Placental epithelial cell (primary cell): ENCODE results near the gene CIART. TPM values are rescaled to one million over a fixed set of nuclear protein-coding genes. Genes with fewer than 3 reads are reported as not detected.
A peak's percentile ranks its signal among the peaks of the same experiment; 100 is the strongest.

Source experiments
- small RNA-seq: library from RNA; depleted of rRNA; stranded (forward); fragments of <200 nt; gene quantifications from one replicate; pipeline ENCODE3, GENCODE V24; 2012
- total RNA-seq: library from RNA; depleted of rRNA; stranded (reverse); fragments of >200 nt; gene quantifications from 2 replicates; pipeline ENCODE4 v1.2.3, GENCODE V29; 2012

The CIART gene, protein sequence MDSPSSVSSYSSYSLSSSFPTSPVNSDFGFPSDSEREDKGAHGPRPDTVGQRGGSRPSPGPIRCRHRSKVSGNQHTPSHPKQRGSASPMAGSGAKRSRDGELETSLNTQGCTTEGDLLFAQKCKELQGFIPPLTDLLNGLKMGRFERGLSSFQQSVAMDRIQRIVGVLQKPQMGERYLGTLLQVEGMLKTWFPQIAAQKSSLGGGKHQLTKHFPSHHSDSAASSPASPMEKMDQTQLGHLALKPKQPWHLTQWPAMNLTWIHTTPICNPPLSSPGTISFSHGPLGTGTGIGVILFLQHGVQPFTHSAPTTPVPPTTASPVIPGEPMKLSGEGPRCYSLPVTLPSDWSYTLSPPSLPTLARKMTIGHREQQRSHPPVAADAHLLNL
- total RNA-seq: 5.1 and 5.9 TPM in 2 replicates

DNA sequence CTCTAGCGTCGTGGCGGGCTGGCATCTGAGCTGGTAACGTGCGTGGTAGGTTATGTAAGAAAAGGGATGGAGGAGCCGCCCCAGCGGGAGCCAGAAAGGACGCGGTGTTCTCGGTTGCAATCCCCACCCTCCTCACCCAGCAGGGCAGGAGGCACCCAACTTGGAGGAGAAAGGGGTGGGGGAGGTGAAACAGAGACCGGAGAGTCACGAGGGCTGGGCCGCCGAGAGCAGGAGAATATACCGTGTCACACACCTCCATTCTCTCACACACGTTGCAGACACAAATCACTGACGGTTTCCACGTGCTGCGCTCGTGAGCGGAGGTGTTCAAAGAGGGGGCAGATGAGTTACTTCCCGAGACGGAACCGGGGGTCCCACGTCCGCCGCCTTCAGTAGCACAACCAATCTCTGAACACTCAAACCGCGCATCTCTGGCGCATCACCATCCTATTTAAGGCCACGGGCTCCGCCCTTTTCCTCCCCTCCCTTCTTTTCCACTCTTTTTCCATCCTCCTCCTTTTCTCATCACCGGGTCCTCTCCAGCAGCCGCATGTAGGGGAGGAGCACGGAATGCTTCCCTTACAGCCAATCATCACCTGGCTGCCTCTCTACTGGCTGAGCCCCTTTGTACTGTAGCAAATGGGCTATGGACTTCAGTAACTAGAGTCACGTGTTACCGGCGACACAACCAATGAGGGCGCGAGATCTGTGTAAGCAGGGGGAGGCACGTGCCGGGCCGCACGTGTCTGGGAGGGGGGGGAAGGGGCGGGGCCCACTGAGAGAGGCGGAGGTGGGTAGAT, at the start of gene CIART:
CIART (plus strand) TSS at position 797 of the 800 bp plus-strand sequence. CDS start 714 bp downstream, outside the sequence.

DNA sequence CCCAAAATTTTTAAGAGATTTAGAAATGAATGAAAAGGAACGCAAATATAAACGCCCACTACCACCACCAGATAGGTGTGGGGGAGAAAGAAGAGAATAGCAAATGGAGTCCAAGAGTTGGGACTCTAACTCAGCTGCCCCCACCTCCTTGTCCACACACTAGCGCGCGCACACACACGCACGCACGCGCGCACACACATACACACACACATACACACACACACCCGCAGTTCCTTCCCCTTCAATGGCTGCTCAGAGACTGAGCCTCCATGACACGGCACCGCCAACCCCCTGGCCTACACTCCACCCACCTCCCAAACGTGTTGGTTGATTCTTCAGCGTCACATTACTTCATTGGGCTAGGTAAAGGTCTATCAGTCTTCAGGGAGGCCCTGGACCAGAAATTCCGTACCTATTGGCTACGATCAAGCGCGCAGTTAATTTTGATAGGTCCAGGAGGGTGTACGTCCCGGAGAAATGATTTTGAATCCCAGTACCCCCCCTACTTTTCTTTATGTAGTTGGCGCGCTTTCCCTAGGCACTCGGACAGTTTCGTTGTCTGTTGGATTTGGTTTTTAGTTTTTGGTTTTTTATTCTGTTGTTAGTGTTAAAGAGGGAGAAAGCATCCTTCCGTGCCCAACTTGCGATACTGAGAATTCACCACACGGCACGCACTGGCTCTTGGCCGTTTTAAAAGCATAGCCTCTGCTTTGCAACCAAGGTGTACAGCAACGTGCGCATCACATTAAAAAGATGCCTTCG, 46.3 kb upstream of the CIART start, which contains the start of gene ANP32E:
ANP32E (minus strand) TSS at position 261 of the 762 bp plus-strand sequence. CDS start 326 bp downstream, outside the sequence.

DNA sequence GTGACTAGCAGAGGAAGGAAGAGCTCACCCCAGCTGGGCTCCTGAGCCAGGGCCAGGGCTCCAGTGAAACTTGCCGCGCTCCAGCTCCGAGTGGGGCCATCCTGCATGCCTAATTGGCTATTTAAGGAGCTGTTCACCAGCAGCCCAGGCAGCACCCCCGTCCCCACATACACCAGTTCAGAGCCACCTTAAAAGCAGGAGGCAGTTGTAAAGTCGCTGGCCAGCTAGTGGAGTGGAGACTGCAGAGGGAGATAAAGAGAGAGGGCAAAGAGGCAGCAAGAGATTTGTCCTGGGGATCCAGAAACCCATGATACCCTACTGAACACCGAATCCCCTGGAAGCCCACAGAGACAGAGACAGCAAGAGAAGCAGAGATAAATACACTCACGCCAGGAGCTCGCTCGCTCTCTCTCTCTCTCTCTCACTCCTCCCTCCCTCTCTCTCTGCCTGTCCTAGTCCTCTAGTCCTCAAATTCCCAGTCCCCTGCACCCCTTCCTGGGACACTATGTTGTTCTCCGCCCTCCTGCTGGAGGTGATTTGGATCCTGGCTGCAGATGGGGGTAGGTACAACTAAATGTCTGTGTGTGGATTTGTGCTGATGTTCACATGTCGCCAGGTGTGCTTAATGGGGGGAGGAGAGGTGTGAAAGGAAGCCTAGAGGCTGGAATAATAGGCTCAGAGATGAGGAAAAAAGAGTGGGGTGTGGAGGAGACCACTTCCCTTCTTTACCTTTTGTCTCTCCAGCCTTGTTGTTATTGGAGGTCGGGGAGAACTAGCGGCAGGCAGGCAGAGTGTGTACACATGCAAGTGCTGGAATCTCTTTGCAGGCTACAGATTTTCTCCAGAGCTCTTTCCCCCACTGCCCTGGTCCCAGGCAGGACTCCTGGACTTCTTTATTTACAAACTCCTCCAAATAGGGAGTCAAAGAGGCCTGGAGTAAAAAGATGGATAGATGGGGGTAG, 24.4 kb upstream of the CIART start, which contains the start of gene CA14:
CA14 (plus strand) TSS at position 151 of the 962 bp plus-strand sequence; CDS start at position 506, 355 bp downstream.

DNA sequence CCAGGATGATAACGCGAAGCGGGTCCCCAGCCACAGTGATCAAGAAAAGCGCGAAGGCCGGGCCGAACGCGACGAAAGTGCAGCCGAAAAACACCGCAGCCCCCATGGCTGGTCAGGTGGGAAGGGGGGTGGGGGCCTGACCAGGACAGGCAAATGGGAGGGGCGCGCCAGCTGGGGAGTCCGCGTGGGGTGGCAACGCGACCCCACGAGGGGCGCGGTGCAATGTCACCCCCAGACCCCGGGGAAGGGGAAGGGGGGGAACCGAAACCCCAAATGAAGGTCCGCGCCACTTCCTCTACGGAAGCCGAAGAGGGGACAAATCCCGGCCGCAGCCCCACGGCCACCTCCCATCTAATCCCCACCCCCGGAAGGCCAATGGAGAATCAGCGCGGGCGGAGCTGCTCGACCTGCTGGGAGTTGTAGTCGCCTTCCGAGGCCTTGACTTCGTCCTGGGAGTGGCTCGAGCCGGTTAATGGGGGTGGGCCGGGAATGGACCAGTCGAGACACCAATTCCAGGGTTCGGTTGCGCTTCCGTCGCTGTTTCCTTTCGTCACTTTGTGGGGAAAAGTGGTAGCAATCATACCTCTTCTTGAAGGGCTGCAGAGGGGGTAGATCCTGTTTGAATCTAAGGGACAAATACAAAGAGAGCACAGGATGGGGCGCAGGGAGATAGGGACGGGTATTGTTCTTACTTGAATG, 13.5 kb upstream of the CIART start, which contains the start of gene APH1A:
APH1A (minus strand) TSS at position 312 of the 699 bp plus-strand sequence; CDS start at position 106, 206 bp downstream.

DNA sequence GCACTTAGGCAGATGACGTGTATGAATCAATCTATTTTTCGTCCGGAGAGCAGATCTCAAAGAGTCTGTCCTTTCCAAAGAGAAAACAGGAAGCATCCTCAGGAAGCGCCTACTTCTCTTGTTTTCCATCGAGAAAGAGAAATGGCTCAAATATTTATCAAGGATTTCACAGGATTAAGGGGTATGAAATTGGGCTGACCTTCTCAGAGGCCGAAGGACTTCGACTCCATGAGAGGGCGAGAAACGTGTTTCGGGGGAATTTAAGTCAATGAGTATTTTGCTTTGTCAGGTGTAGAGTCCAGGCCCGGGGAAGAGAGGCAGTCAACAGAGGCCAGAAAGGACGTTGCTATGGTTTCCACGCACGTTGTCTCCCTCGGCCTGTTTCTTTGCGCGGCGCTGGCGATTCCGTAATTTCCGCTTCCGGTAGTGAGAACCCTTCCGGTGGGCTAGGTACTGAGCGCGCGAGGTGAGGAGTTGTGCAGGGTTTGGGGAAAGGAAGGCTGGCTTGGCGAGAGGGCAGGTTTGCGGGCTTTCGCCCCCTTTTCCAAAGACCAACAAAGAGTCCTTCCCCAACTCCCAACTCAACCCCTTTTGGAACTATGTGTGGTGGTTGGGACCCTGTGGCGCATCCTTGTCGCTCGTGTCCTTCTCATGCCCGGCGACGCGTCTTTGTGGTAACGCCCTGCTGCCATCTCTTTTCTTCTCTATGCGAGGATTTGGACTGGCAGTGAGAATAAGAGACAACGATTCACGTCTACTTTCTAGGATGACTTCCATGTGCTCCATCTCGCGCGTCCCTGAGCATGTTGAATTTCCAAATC, 11.3 kb downstream of the CIART start, which contains the start of gene MRPS21:
MRPS21 (plus strand) TSS at position 429 of the 821 bp plus-strand sequence. CDS start 506 bp downstream, outside the sequence.

Small RNAs within 50 kb of the gene (small RNA-seq; reads per million reads assigned to genes)
- 45.9 reads per million, percentile 97 among the genes with 10 or more reads in this experiment for gene RNU2-17P

Other genes with a start within 250 kb of the CIART start
- 21.2 and 32.4 TPM in 2 replicates for gene VPS45, start 214.8 kb upstream of the CIART start, total RNA-seq
- gene PLEKHO1, start 132.6 kb upstream of the CIART start, total RNA-seq: 11.2 and 22.8 TPM in 2 replicates
- gene ANP32E, start 46.4 kb upstream of the CIART start, total RNA-seq: 16.9 and 20.1 TPM in 2 replicates
- under 0.01 TPM in 1 of 2 replicates, not detected in the other for gene CA14, start 24.8 kb upstream of the CIART start, total RNA-seq
- 107 and 130 TPM in 2 replicates for gene APH1A, start 13.5 kb upstream of the CIART start, total RNA-seq
- 0.33 and 0.79 TPM in 2 replicates for gene C1orf54, start 9.8 kb upstream of the CIART start, total RNA-seq
- 35.2 and 49.9 TPM in 2 replicates for gene MRPS21, start 11.3 kb downstream of the CIART start, total RNA-seq
- gene PRPF3, start 39.0 kb downstream of the CIART start, total RNA-seq: 37.6 and 40.4 TPM in 2 replicates
- 9.0 and 10.2 TPM in 2 replicates for gene RPRD2, start 81.6 kb downstream of the CIART start, total RNA-seq
- gene TARS2, start 204.9 kb downstream of the CIART start, total RNA-seq: 16.9 and 20.9 TPM in 2 replicates
- gene ECM1, start 225.6 kb downstream of the CIART start, total RNA-seq: 18.4 and 27.9 TPM in 2 replicates
- gene FALEC, start 233.2 kb downstream of the CIART start, total RNA-seq: not detected in 2 replicates